A549 treated with AZD9567 at 1 μM for 4 hours (cell line): ENCODE results near the gene TTC14. TPM values are rescaled to one million over a fixed set of nuclear protein-coding genes. Genes with fewer than 3 reads are reported as not detected.

Experiments used
- total RNA-seq: library from RNA; stranded (reverse); fragments of 200-300 nt; extraction: Qiagen RNA extraction; gene quantifications from 5 replicates; pipeline ENCODE4 v1.2.3, GENCODE V29; 2022; ENCODE audit not compliant: insufficient read depth

Gene TTC14, protein sequence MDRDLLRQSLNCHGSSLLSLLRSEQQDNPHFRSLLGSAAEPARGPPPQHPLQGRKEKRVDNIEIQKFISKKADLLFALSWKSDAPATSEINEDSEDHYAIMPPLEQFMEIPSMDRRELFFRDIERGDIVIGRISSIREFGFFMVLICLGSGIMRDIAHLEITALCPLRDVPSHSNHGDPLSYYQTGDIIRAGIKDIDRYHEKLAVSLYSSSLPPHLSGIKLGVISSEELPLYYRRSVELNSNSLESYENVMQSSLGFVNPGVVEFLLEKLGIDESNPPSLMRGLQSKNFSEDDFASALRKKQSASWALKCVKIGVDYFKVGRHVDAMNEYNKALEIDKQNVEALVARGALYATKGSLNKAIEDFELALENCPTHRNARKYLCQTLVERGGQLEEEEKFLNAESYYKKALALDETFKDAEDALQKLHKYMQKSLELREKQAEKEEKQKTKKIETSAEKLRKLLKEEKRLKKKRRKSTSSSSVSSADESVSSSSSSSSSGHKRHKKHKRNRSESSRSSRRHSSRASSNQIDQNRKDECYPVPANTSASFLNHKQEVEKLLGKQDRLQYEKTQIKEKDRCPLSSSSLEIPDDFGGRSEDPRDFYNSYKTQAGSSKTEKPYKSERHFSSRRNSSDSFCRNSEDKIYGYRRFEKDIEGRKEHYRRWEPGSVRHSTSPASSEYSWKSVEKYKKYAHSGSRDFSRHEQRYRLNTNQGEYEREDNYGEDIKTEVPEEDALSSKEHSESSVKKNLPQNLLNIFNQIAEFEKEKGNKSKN
- 13.6 to 16.5 TPM (median 15.3 TPM) in 5 replicates for total RNA-seq

DNA sequence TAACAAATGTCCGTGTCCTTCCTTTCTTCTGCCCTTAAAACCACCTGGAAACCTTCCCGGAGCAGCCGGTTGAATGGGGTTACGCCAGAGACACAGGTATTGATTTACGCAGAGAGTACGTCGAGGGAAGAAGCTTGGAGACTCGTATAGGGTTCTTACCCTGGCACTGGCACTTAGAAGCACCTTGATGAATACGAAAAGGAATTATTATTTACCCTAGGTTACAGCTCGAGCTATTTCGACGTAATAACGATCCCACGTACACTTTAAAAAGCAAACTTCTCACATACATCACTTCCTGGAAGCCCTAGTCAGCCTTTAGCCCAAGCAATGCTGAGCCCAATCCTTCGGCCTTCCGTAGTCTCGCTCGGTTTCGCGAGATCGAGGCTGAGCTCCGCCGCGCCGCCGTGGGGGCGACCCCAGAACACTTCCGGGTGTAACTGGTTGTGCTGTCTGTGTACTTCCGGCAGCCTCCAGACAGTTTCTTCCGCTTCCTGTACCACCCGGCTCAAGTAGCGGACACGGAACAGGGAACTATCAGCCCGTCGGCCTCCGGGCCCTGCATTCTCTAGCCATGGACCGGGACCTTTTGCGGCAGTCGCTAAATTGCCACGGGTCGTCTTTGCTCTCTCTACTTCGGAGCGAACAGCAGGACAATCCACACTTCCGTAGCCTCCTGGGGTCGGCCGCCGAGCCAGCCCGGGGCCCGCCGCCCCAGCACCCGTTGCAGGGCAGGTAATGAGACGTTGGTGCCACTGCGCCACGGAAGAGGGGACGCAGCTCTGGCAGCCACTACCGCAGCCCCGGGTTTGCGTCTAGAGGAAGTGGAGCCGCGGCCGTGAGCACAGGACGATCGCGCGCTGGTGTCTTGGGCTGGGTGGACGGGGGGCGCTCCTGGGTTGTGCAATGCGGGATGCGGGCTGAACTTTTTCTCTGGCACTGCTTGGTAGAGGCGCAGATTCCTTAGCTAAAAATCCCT is at the start of gene TTC14:
Gene TTC14 (plus strand): TSS at position 476 of the 979 bp plus-strand sequence. CDS start 99 bp downstream, at position 575.

Other genes starting within 250 kb of the TTC14 start
- 0.13 TPM in 1 of 5 replicates, not detected in the others for gene CCDC39, start 77.3 kb downstream of the TTC14 start, total RNA-seq